Keratinocyte (primary cell): ENCODE results near the gene SCUBE2. TPM values are rescaled to one million over a fixed set of nuclear protein-coding genes. Genes with fewer than 3 reads are reported as not detected.

Experiments
- DNase-seq: peaks from one replicate; pipeline ENCODE4 v3.0.0-alpha.2; 2011; ENCODE audit warnings: low read depth, missing footprints, low spot score
- FAIRE-seq: peaks from 2 replicates; lab custom pipeline; 2011; peaks lifted over from hg19 to GRCh38; lab: Jason Lieb, UNC
- H2AFZ ChIP-seq: 2 replicates; pipeline ENCODE4 v1.6.0; 2012; ENCODE audit warnings: low read length, control low read depth, inconsistent platforms; ENCODE audit not compliant: control insufficient read depth
- H3K27ac ChIP-seq: 2 replicates; pipeline ENCODE4 v1.5.1; 2011; ENCODE audit warnings: low read length; ENCODE audit not compliant: control insufficient read depth, insufficient read depth
- H3K27me3 ChIP-seq: 3 replicates; pipeline ENCODE4 v1.6.0; 2011; ENCODE audit warnings: low read length; ENCODE audit not compliant: control insufficient read depth, insufficient read depth; ENCODE audit errors: extremely low read depth
- H3K36me3 ChIP-seq, 2 experiments: 2 replicates in 1 of 2; 3 replicates in 1 of 2; pipeline ENCODE4 v1.5.1; 2011; ENCODE audit warnings: low read length in 2 of 2, mild to moderate bottlenecking in 1 of 2; ENCODE audit not compliant: control insufficient read depth in 2 of 2, insufficient read depth in 2 of 2; ENCODE audit errors: extremely low read depth in 1 of 2
- H3K4me1 ChIP-seq: 3 replicates; pipeline ENCODE4 v1.5.1; 2011; ENCODE audit warnings: low read length; ENCODE audit not compliant: control insufficient read depth, insufficient read depth; ENCODE audit errors: extremely low read depth
- H3K4me2 ChIP-seq: 3 replicates; pipeline ENCODE4 v1.6.0; 2011; ENCODE audit warnings: low read depth, low read length; ENCODE audit not compliant: control insufficient read depth, insufficient read depth; ENCODE audit errors: extremely low read depth
- H3K4me3 ChIP-seq, 3 experiments: fragments of 200-600 bp in 1 of 3; sonication (generic) in 1 of 3; 2 replicates in 2 of 3; 3 replicates in 1 of 3; pipeline ENCODE4 v1.5.1; 2011 to 2016; ENCODE audit warnings: low read length in 3 of 3, mild to moderate bottlenecking in 3 of 3, control low read depth in 2 of 3, inconsistent platforms in 1 of 3, low read depth in 1 of 3, mixed read lengths in 1 of 3, mixed run types in 1 of 3, moderate library complexity in 1 of 3; ENCODE audit not compliant: control insufficient read depth in 2 of 3, insufficient read depth in 2 of 3; ENCODE audit errors: extremely low read depth in 1 of 3
- H3K79me2 ChIP-seq: 2 replicates; pipeline ENCODE4 v1.6.0; 2012; ENCODE audit warnings: low read length; ENCODE audit not compliant: control insufficient read depth, insufficient read depth
- H3K9ac ChIP-seq: 3 replicates; pipeline ENCODE4 v1.6.0; 2011; ENCODE audit warnings: low read length; ENCODE audit not compliant: control insufficient read depth, insufficient read depth; ENCODE audit errors: extremely low read depth
- H3K9me1 ChIP-seq: 3 replicates; pipeline ENCODE4 v1.6.0; 2011; ENCODE audit warnings: low read length; ENCODE audit not compliant: control insufficient read depth, insufficient read depth; ENCODE audit errors: extremely low read depth
- H3K9me3 ChIP-seq: 2 replicates; pipeline ENCODE4 v1.5.1; 2012; ENCODE audit warnings: low read depth, low read length; ENCODE audit not compliant: control insufficient read depth
- H4K20me1 ChIP-seq: 3 replicates; pipeline ENCODE4 v1.6.0; 2011; ENCODE audit warnings: low read length; ENCODE audit not compliant: control insufficient read depth, insufficient read depth; ENCODE audit errors: extremely low read depth
- EZH2 ChIP-seq: IDR thresholded peaks from one replicate; pipeline ENCODE4 v1.6.1; 2012; ENCODE audit warnings: inconsistent platforms, mild to moderate bottlenecking, low read length, moderate library complexity
- dilution Hi-C: fragments of 300-500 bp; cut with MboI; formaldehyde crosslinking; loops from one replicate; pipeline ENCODE4 v1.7.0; 2020; ENCODE audit warnings: low sequenced_read_pairs; ENCODE audit not compliant: extremely low pct_ligation_motif_present
- polyA plus RNA-seq, 5 experiments: library from polyadenylated mRNA; depleted of rRNA in 3 of 5; stranded (reverse) in 3 of 5; stranded (forward) in 1 of 5; unstranded in 1 of 5; fragments of >200 nt; gene quantifications; 1 replicate in 1 of 5; 2 replicates in 3 of 5; 3 replicates in 1 of 5; pipeline versions ENCODE4 v1.2.1 to v1.2.3, GENCODE V29; 2011 to 2012; ENCODE audit warnings: missing spikeins in 2 of 5, low read depth in 1 of 5, low replicate concordance in 1 of 5
- TF ChIP-seq, protein P1 (sequence below), 3 experiments: IDR thresholded peaks in 1 of 3; conservative IDR thresholded peaks in 1 of 3; optimal IDR thresholded peaks in 1 of 3; 2 replicates in 2 of 3; 3 replicates in 1 of 3; pipeline versions ENCODE3 to v1.5.1; 2011; ENCODE audit warnings: low read length in 3 of 3, mild to moderate bottlenecking in 3 of 3, moderate library complexity in 2 of 3, control low read depth in 1 of 3, inconsistent platforms in 1 of 3; ENCODE audit not compliant: insufficient read depth in 2 of 3; ENCODE audit errors: extremely low read depth in 1 of 3

Gene SCUBE2
- polyA plus RNA-seq, 1 donor (not counting 4 experiments of a cell fraction or from before 2014, with no cell fraction given), result 1.5 TPM

DNA sequence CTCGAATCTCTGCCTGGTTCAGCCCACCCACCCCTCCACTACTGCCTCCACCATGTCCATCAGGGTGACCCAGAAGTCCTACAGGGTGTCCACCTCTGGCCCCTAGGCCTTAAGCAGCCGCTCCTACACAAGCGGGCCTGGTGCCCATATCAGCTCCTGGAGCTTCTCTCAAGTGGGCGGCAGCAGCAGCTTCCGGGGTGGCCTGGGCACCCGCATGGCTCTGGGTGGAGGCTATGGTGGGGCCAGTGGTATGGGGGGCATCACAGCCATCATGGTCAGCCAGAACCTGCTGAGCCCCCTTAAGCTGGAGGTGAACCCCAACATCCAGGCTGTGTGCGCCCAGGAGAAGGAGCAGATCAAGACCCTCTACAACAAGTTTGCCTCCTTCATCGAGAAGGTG is 3.0 kb upstream of the SCUBE2 start:
- Histone ChIP-seq H3K4me3 (no peak overlapping the region), H2AFZ (no peak overlapping the region), H3K79me2 (no peaks in the 10 kb centered on the region), H3K36me3 (no peaks in the 10 kb centered on the region), H3K9ac (no peak overlapping the region), H3K9me3 (no peaks in the 10 kb centered on the region), H3K27me3 (peaks cover 16% of the 10 kb centered on the region), H3K4me1 (peaks cover 6% of the 10 kb centered on the region), H3K9me1 (no peaks in the 10 kb centered on the region), H3K27ac (no peak overlapping the region), H4K20me1 (no peaks in the 10 kb centered on the region), H3K4me2 (no peak overlapping the region)
- FAIRE-seq (no peak), DNase-seq (no peak)
- dilution Hi-C loops, result no loop called here
- TF ChIP-seq, protein P1, sequence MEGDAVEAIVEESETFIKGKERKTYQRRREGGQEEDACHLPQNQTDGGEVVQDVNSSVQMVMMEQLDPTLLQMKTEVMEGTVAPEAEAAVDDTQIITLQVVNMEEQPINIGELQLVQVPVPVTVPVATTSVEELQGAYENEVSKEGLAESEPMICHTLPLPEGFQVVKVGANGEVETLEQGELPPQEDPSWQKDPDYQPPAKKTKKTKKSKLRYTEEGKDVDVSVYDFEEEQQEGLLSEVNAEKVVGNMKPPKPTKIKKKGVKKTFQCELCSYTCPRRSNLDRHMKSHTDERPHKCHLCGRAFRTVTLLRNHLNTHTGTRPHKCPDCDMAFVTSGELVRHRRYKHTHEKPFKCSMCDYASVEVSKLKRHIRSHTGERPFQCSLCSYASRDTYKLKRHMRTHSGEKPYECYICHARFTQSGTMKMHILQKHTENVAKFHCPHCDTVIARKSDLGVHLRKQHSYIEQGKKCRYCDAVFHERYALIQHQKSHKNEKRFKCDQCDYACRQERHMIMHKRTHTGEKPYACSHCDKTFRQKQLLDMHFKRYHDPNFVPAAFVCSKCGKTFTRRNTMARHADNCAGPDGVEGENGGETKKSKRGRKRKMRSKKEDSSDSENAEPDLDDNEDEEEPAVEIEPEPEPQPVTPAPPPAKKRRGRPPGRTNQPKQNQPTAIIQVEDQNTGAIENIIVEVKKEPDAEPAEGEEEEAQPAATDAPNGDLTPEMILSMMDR (optimal IDR thresholded peaks at IDR 0.05 in 1 of 3, IDR thresholded peaks at IDR 0.05 in 1 of 3, conservative IDR thresholded peaks at IDR 0.05 in 1 of 3; ENCODE audit: extremely low read depth in 1 of 3, insufficient read depth in 2 of 3, low read length in 3 of 3), result no peak
- no peak for TF ChIP-seq EZH2

DNA sequence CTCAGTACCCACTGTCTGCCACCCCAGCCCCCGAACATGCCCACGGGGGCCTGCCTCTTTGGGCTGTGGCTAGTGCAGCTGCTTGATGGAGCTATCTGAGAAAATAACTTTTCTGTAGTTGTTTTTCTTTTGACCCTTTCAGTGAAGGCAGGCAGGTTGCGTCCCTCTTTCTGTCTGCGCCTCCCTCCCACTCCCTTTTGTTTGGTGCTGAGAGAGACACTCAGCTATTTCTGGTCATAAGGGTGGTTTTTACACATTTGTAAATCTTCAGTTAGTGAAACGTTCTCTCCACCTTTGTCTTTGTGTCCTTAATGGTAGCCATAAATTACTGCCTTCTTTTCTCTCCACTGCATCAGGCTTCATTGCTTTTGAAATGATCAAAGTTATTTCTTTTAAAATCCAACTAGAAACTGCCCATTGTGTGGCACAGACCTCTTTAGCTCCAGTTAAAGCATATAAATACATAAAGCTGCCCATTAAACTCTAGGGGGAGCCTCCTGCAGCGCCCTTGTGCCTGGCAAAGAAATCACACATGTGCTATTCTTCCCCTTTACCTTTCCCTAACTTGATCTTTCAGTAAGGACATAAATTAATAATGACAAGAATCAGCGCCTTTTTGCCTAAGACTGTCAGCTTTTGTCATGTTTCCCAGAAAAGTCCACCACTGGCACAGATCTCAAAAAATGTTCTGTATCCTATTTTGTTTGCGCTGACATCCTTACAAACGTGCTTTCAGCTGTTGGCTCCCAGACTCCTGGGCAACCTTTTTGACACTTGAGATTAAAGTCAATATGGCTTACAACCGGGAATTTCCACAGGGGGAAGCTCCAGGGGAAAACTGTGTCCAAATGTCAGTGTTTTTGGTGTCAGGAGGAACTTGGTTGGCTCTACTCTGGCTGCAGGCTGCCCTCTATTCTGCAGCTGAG is 1.7 kb upstream of the SCUBE2 start:
- Histone ChIP-seq H3K9me1 (no peaks in the 10 kb centered on the region), H3K27me3 (peaks cover 16% of the 10 kb centered on the region), H4K20me1 (no peaks in the 10 kb centered on the region), H3K9me3 (no peaks in the 10 kb centered on the region), H3K9ac (no peak overlapping the region), H2AFZ (no peak overlapping the region), H3K4me1 (peaks cover 8% of the 10 kb centered on the region), H3K36me3 (no peaks in the 10 kb centered on the region), H3K27ac (no peak overlapping the region), H3K4me2 (no peak overlapping the region), H3K79me2 (no peaks in the 10 kb centered on the region), H3K4me3 (no peak overlapping the region)
- dilution Hi-C loops, result no loop called here
- TF ChIP-seq, protein P1 (optimal IDR thresholded peaks at IDR 0.05 in 1 of 3, IDR thresholded peaks at IDR 0.05 in 1 of 3, conservative IDR thresholded peaks at IDR 0.05 in 1 of 3; ENCODE audit: extremely low read depth in 1 of 3, insufficient read depth in 2 of 3, low read length in 3 of 3), result peak; percentile 15 to 45 (median 26)
- TF ChIP-seq EZH2, result no peak
- DNase-seq (no peak), FAIRE-seq (peak; percentile 34)
